ENCODE data around the gene FARP2.

- TF ChIP-seq CTCF (IDR thresholded peaks at IDR 0.05 in 2 of 3, conservative IDR thresholded peaks at IDR 0.05 in 1 of 3; ENCODE audit: control insufficient read depth in 2 of 3, extremely low read depth in 1 of 3, insufficient read depth in 1 of 3, low read depth in 3 of 3, low read length in 3 of 3), result no peak
- peak; percentile 21; the same call in 1 of the 2 replicates for TF ChIP-seq POLR2A (IDR thresholded peaks at IDR 0.05; ENCODE audit: low read depth, low read length)
Measured at GRCh38 chr2:241491549-241492173, 135.6 kb downstream of the FARP2 start.

All from GM12878 (cell line).